Right lobe of liver (tissue), 6 donors: ENCODE measurements around the gene RBCK1. TPM values are rescaled to one million over a fixed set of nuclear protein-coding genes. Genes with fewer than 3 reads are reported as not detected.

Experiments
- ATAC-seq, 4 donors: fragments of 200-7000 bp; cut with Tn5 transposase; one replicate each; pipeline ENCODE4 v1.9.1; 2020; ENCODE audit warnings: mild to moderate bottlenecking in 4 of 4, moderate library complexity in 4 of 4
- DNase-seq, 3 donors: peaks; one replicate each; pipeline ENCODE4 v3.0.0-alpha.2; 2020
- H3K27ac ChIP-seq, 3 donors: fragments of 200-600 bp; one replicate each; pipeline ENCODE4 v1.8.0; 2022
- H3K27me3 ChIP-seq, 2 donors: fragments of 200-600 bp; one replicate each; pipeline ENCODE4 v1.8.0; 2022
- H3K36me3 ChIP-seq, 4 donors: fragments of 200-600 bp; sonication (generic) in 1 of 4; one replicate each; pipeline versions ENCODE4 v1.5.1 to v1.8.0; 2017 to 2022; ENCODE audit warnings: control low read depth in 1 of 4
- H3K4me1 ChIP-seq, 4 donors: fragments of 200-600 bp; sonication (generic) in 1 of 4; one replicate each; pipeline versions ENCODE4 v1.5.1 to v1.8.0; 2017 to 2022; ENCODE audit warnings: control low read depth in 1 of 4
- H3K4me3 ChIP-seq, 3 donors: fragments of 200-600 bp; one replicate each; pipeline ENCODE4 v1.8.0; 2022
- H3K9me3 ChIP-seq, 4 donors: fragments of 200-600 bp; sonication (generic) in 1 of 4; one replicate each; pipeline versions ENCODE4 v1.5.1 to v1.8.0; 2017 to 2022; ENCODE audit warnings: control low read depth in 1 of 4
- CTCF ChIP-seq, 4 donors: fragments of 200-600 bp in 3 of 4; fragments of 450-650 bp in 1 of 4; IDR thresholded peaks; one replicate each; pipeline versions ENCODE4 v1.5.1 to v1.8.0; 2016 to 2022; ENCODE audit warnings: antibody characterized with exemption in 4 of 4, mild to moderate bottlenecking in 2 of 4
- POLR2A ChIP-seq: fragments of 450-650 bp; IDR thresholded peaks from one replicate; pipeline ENCODE4 v1.6.1; 2017; ENCODE audit warnings: antibody characterized with exemption, mild to moderate bottlenecking
- WGBS: methylation state at CpG from one replicate; pipeline ENCODE4 v1.1.6; 2018; ENCODE audit warnings: low coverage, low lambda C conversion rate; ENCODE audit not compliant: insufficient coverage; ENCODE audit errors: missing lambda C conversion rate; 5-methylcytosine and 5-hydroxymethylcytosine counted together
- intact Hi-C, 2 donors: fragments of 100-400 bp; cut with DNase I; formaldehyde crosslinking; loops; one replicate each; pipeline versions ENCODE4 v1.11.2 to v1.14.1; 2022
- total RNA-seq, 6 experiments: library from RNA; depleted of rRNA in 2 of 6; stranded (reverse); fragments of >200 nt in 2 of 6; fragmentation: NEBNext Ultra II Directional in 3 of 6; extraction: Animal tissue kit (Norgen Biotek cat#: 25700) in 3 of 6; gene quantifications; one replicate each; pipeline versions ENCODE4 v1.1.0 to v1.2.4, GENCODE V29; 2016 to 2023
- donor health status: DM: no; HTN: yes; CAD: no.
- donor health status: DM: no; HTN: no; CAD: no.
- donor health status: DM: no; HTN: no; CAD: no.
- donor health status: DM: no; HTN: yes; CAD: no.
- donor health status: DM: no; HTN: yes; CAD: no.

The RBCK1 gene
- total RNA-seq, 6 experiments from 2014 or later = 63.1 to 113 (median 85.6) TPM

- peak in 2 of 4 donors; percentile 3 to 52 for ATAC-seq
- DNase-seq = peak in 1 of 3 donors; percentile 34
- TF ChIP-seq POLR2A (no peak), CTCF (IDR thresholded peaks at IDR 0.05) (no peak)
- Histone ChIP-seq H3K27me3 (no peaks in the 10 kb centered on the region), H3K36me3 (no peaks in the 10 kb centered on the region), H3K27ac (peak overlapping the region in 2 of 3 donors; percentile 34 to 39), H3K4me1 (peaks cover 0 to 15% (median 4%) of the 10 kb centered on the region in 4 donors), H3K9me3 (no peaks in the 10 kb centered on the region), H3K4me3 (no peak overlapping the region)
- intact Hi-C loops = no loop called here
- WGBS = 27% methylated on average over 2 of the region's 13 CpGs
Observed at GRCh38 chr20:363319-364078, 44.6 kb upstream of the RBCK1 start.

- 86% methylated on average over 7 of the region's 9 CpGs for WGBS
- Histone ChIP-seq H3K4me3 (no peak overlapping the region), H3K36me3 (no peaks in the 10 kb centered on the region), H3K4me1 (peaks cover 0 to 29% (median 11%) of the 10 kb centered on the region in 4 donors), H3K27ac (peak overlapping the region in 1 of 3 donors; percentile 8), H3K27me3 (no peaks in the 10 kb centered on the region), H3K9me3 (no peaks in the 10 kb centered on the region)
- intact Hi-C loops = no loop called here
- TF ChIP-seq CTCF (IDR thresholded peaks at IDR 0.05) (no peak), POLR2A (no peak)
- no peak for DNase-seq
- peak in 1 of 4 donors; percentile 2 for ATAC-seq
Observed at GRCh38 chr20:364905-365794, 42.9 kb upstream of the RBCK1 start.

- no peak for TF ChIP-seq POLR2A
- no peak for TF ChIP-seq CTCF (IDR thresholded peaks at IDR 0.05)
- Histone ChIP-seq H3K27ac (peak overlapping the region in 1 of 3 donors; percentile 8), H3K36me3 (no peaks in the 10 kb centered on the region), H3K4me1 (peaks cover 2 to 40% (median 18%) of the 10 kb centered on the region in 4 donors), H3K27me3 (no peaks in the 10 kb centered on the region), H3K4me3 (no peak overlapping the region), H3K9me3 (no peaks in the 10 kb centered on the region)
- peak in 1 of 4 donors; percentile 9 for ATAC-seq
- 35% methylated on average over 7 of the region's 7 CpGs for WGBS
- intact Hi-C loops = no loop called here
- no peak for DNase-seq
Observed at GRCh38 chr20:366041-366718, 41.9 kb upstream of the RBCK1 start.

- no peaks in the 10 kb centered on the region for H3K27me3 ChIP-seq
- H3K4me3 ChIP-seq = no peak overlapping the region
- peak overlapping the region in 1 of 3 donors; percentile 8 for H3K27ac ChIP-seq
- 69% methylated on average over 6 of the region's 13 CpGs for WGBS
- ATAC-seq (no peak), DNase-seq (no peak)
- TF ChIP-seq POLR2A (no peak), CTCF (IDR thresholded peaks at IDR 0.05) (no peak)
- intact Hi-C loops = no loop called here
- H3K9me3 ChIP-seq = no peaks in the 10 kb centered on the region
- H3K4me1 ChIP-seq = peaks cover 2 to 45% (median 21%) of the 10 kb centered on the region in 4 donors
- H3K36me3 ChIP-seq = no peaks in the 10 kb centered on the region
Observed at GRCh38 chr20:366719-367485, 41.2 kb upstream of the RBCK1 start.
